Loucy (cell line): ENCODE results near the gene SENP7.

Experiments used
- H2AFZ ChIP-seq: fragments of 200-600 bp; sonication (generic); 2 replicates; pipeline ENCODE4 v1.6.0; 2016; ENCODE audit warnings: antibody characterized with exemption, mild to moderate bottlenecking, low read length, moderate library complexity
- H3F3A ChIP-seq: fragments of 200-600 bp; 2 replicates; pipeline ENCODE4 v1.6.0; 2016; ENCODE audit warnings: antibody characterized with exemption, low read depth, mild to moderate bottlenecking
- H3K27me3 ChIP-seq: fragments of 200-600 bp; sonication (generic); 2 replicates; pipeline ENCODE4 v1.6.1; 2014; ENCODE audit warnings: low read length, mild to moderate bottlenecking; ENCODE audit not compliant: insufficient read depth, poor library complexity, severe bottlenecking
- H3K36me3 ChIP-seq: fragments of 200-600 bp; sonication (generic); 2 replicates; pipeline ENCODE4 v1.6.1; 2016; ENCODE audit warnings: low read length; ENCODE audit not compliant: insufficient read depth
- H3K4me1 ChIP-seq: fragments of 200-600 bp; sonication (generic); 2 replicates; pipeline ENCODE4 v1.5.1; 2014; ENCODE audit warnings: low read length, mild to moderate bottlenecking; ENCODE audit not compliant: insufficient read depth, poor library complexity, severe bottlenecking
- H3K4me2 ChIP-seq: fragments of 200-600 bp; sonication (generic); 2 replicates; pipeline ENCODE4 v1.6.0; 2014; ENCODE audit warnings: antibody characterized with exemption, low read length, low read depth, mild to moderate bottlenecking; ENCODE audit not compliant: poor library complexity, severe bottlenecking
- H3K4me3 ChIP-seq: fragments of 200-600 bp; sonication (generic); 2 replicates; pipeline ENCODE4 v1.5.1; 2014; ENCODE audit warnings: low read length, mild to moderate bottlenecking, mixed read lengths; ENCODE audit not compliant: poor library complexity, severe bottlenecking
- H3K79me2 ChIP-seq: fragments of 200-600 bp; sonication (generic); 2 replicates; pipeline ENCODE4 v1.6.1; 2014; ENCODE audit warnings: low read length; ENCODE audit not compliant: insufficient read depth
- H3K9ac ChIP-seq: fragments of 200-600 bp; sonication (generic); 2 replicates; pipeline ENCODE4 v1.6.0; 2014; ENCODE audit warnings: mild to moderate bottlenecking, low read depth, low read length, moderate library complexity; ENCODE audit not compliant: poor library complexity, severe bottlenecking
- H3K9me2 ChIP-seq: fragments of 200-600 bp; sonication (generic); replicated peaks from 2 replicates; pipeline ENCODE4 v1.6.1; 2016; ENCODE audit warnings: low read depth, low read length, mixed read lengths
- H3K9me3 ChIP-seq: fragments of 200-600 bp; sonication (generic); 2 replicates; pipeline ENCODE4 v1.6.1; 2014; ENCODE audit warnings: mild to moderate bottlenecking, antibody characterized with exemption, low read length, low read depth; ENCODE audit not compliant: insufficient read depth
- H4K20me1 ChIP-seq: fragments of 200-600 bp; sonication (generic); 2 replicates; pipeline ENCODE4 v1.6.0; 2014; ENCODE audit warnings: antibody characterized with exemption, low read length, mild to moderate bottlenecking; ENCODE audit not compliant: insufficient read depth, poor library complexity, severe bottlenecking
- CTCF ChIP-seq: fragments of 200-600 bp; sonication (generic); conservative IDR thresholded peaks from 2 replicates; pipeline ENCODE4 v1.5.1; 2014; ENCODE audit warnings: mild to moderate bottlenecking, antibody characterized with exemption, low read length
- EZH2phosphoT487 ChIP-seq: fragments of 200-600 bp; IDR thresholded peaks from 2 replicates; pipeline ENCODE4 v1.6.1; 2018; ENCODE audit warnings: antibody characterized with exemption, mild to moderate bottlenecking, moderate library complexity, borderline replicate concordance

SENP7 gene

GRCh38 chr3:101325393-101326134, 187.4 kb downstream of the SENP7 start:
- H4K20me1 ChIP-seq, result no peaks in the 10 kb centered on the region
- no peaks in the 10 kb centered on the region for H3K9me3 ChIP-seq
- no peak overlapping the region for H3K4me2 ChIP-seq
- no peaks in the 10 kb centered on the region for H3K4me1 ChIP-seq
- H2AFZ ChIP-seq, result no peak overlapping the region
- H3K79me2 ChIP-seq, result no peaks in the 10 kb centered on the region
- no peaks in the 10 kb centered on the region for H3F3A ChIP-seq
- H3K36me3 ChIP-seq, result peaks cover 13% of the 10 kb centered on the region; the same call in 1 of the 2 replicates
- H3K9me2 ChIP-seq, result no peaks in the 10 kb centered on the region
- TF ChIP-seq CTCF (no peak), EZH2phosphoT487 (no peak)
- no peak overlapping the region for H3K9ac ChIP-seq
- H3K27me3 ChIP-seq, result no peaks in the 10 kb centered on the region
- H3K4me3 ChIP-seq, result no peak overlapping the region

- no peak within 1 kb of the TSS for H3K4me3 ChIP-seq
- no peaks in the 10 kb centered on the region for H3K27me3 ChIP-seq
- no peaks in the 10 kb centered on the region for H3F3A ChIP-seq
- no peaks in the 10 kb centered on the region for H3K36me3 ChIP-seq
- H3K4me2 ChIP-seq, result no peak within 1 kb of the TSS
- no peak within 1 kb of the TSS for H3K9ac ChIP-seq
- TF ChIP-seq CTCF, result no peak
- TF ChIP-seq EZH2phosphoT487, result no peak
- no peaks in the 10 kb centered on the region for H3K79me2 ChIP-seq
- H3K9me2 ChIP-seq, result no peaks in the 10 kb centered on the region
- no peaks in the 10 kb centered on the region for H3K9me3 ChIP-seq
- no peak within 1 kb of the TSS for H2AFZ ChIP-seq
- H3K4me1 ChIP-seq, result no peaks in the 10 kb centered on the region
- no peaks in the 10 kb centered on the region for H4K20me1 ChIP-seq
These were observed 192.5 kb downstream of the SENP7 start, which contains the start of gene IMPG2 for GRCh38 chr3:101320475-101320874. IMPG2 (minus strand) TSS chr3:101320575; CDS start chr3:101320372, 203 bp downstream.

- H3K4me3 ChIP-seq, result no peak overlapping the region
- TF ChIP-seq EZH2phosphoT487 (no peak), CTCF (no peak)
- H3K9ac ChIP-seq, result no peak overlapping the region
- H3K9me3 ChIP-seq, result no peaks in the 10 kb centered on the region
- no peaks in the 10 kb centered on the region for H4K20me1 ChIP-seq
- H3F3A ChIP-seq, result no peaks in the 10 kb centered on the region
- H3K36me3 ChIP-seq, result no peaks in the 10 kb centered on the region
- H3K9me2 ChIP-seq, result no peaks in the 10 kb centered on the region
- no peak overlapping the region for H2AFZ ChIP-seq
- no peaks in the 10 kb centered on the region for H3K27me3 ChIP-seq
- H3K79me2 ChIP-seq, result no peaks in the 10 kb centered on the region
- no peaks in the 10 kb centered on the region for H3K4me1 ChIP-seq
- H3K4me2 ChIP-seq, result no peak overlapping the region
These were observed 193.5 kb downstream of the SENP7 start for GRCh38 chr3:101319531-101319930.
